NCI-H146 treated with DMSO at 0.1 percent for 48 hours (cell line): ENCODE measurements around the gene IQCH.
"Not testable (repeated sequence)": the region's sequence is repeated elsewhere in the genome, so short reads cannot be mapped to it uniquely, and the experiment has no call there.

Source experiments
- DNase-seq: peaks from one replicate; lab custom pipeline; 2025; ENCODE audit not compliant: unreplicated experiment; lab: John Stamatoyannopoulos, UW

Gene IQCH

GRCh38 chr15:67244971-67245478 is 9.6 kb upstream of the IQCH start:
- no peak for DNase-seq

GRCh38 chr15:67246606-67247005 is 8.0 kb upstream of the IQCH start:
- not testable (repeated sequence) for DNase-seq

GRCh38 chr15:67248011-67248505 is 6.5 kb upstream of the IQCH start:
- DNase-seq: no peak

- no peak for DNase-seq
These were observed 4.8 kb upstream of the IQCH start for GRCh38 chr15:67249830-67250229.

GRCh38 chr15:67251318-67251717 is 3.3 kb upstream of the IQCH start:
- DNase-seq: no peak

- DNase-seq: no peak
These were observed 1.5 kb upstream of the IQCH start for GRCh38 chr15:67253101-67253500.

- no peak for DNase-seq
These were observed 893 bp upstream of the IQCH start for GRCh38 chr15:67253549-67254237.

GRCh38 chr15:67256051-67256450 is 1.5 kb downstream of the IQCH start:
- no peak for DNase-seq

- DNase-seq: not testable (repeated sequence)
These were observed 3.8 kb downstream of the IQCH start for GRCh38 chr15:67258412-67258811.

- DNase-seq: no peak
These were observed 4.8 kb downstream of the IQCH start for GRCh38 chr15:67259379-67259778.

- no peak for DNase-seq
These were observed 5.2 kb downstream of the IQCH start for GRCh38 chr15:67259806-67260205.

- DNase-seq: no peak
These were observed 12.3 kb downstream of the IQCH start for GRCh38 chr15:67266870-67267269.

- no peak for DNase-seq
These were observed 12.9 kb downstream of the IQCH start for GRCh38 chr15:67267440-67267839.

- DNase-seq: no peak
These were observed 13.7 kb downstream of the IQCH start for GRCh38 chr15:67267951-67268941.

GRCh38 chr15:67274236-67274635 is 19.6 kb downstream of the IQCH start:
- DNase-seq: no peak

GRCh38 chr15:67276666-67277065 is 22.1 kb downstream of the IQCH start:
- no peak for DNase-seq

GRCh38 chr15:67280217-67280616 is 25.6 kb downstream of the IQCH start:
- DNase-seq: no peak

- no peak for DNase-seq
These were observed 27.1 kb downstream of the IQCH start for GRCh38 chr15:67281714-67282113.

GRCh38 chr15:67285625-67286024 is 31.0 kb downstream of the IQCH start:
- not testable (repeated sequence) for DNase-seq

- not testable (repeated sequence) for DNase-seq
These were observed 31.8 kb downstream of the IQCH start for GRCh38 chr15:67286400-67286799.

- no peak for DNase-seq
These were observed 35.7 kb downstream of the IQCH start for GRCh38 chr15:67290319-67290718.

GRCh38 chr15:67296188-67296587 is 41.6 kb downstream of the IQCH start:
- no peak for DNase-seq
